ENCODE results near the gene CFAP46.

CFAP46 gene

GRCh38 chr10:132817701-132818211 lies 124.6 kb downstream of the CFAP46 start:
- no peak for DNase-seq

GRCh38 chr10:132816718-132817117 lies 125.7 kb downstream of the CFAP46 start:
- DNase-seq: no peak

DNA sequence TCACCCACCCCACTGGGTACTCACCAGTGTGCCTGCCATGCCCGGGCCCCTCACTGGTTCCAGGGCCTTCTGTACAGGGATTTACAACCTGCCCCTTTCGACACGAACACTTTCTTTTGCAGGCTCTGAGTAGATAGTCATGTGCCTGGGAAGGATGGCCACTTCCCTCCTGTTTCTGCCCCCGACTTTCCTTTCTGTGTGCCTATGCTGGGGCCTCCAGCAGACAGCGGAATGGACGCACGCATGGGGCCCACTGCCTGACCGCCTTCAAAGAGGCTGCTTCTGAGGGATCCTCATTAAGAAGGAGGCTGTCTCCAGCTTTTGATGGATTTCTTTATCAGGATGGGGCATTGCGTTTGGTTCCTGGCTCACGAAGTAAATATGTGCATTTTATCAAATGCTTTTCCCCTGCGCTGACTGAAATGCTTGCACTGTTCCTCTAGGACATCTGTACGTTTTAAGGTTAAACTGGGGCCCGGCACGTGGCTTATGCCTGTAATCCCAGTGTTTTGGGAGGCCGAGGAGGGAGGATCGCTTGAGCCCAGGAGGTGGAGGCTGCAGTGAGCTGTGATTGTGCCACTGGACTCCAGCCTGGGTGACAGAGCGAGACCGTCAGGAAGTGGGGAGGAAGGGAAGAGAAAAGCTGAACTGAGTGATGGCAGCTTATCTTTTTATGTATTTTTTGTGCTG lies 127.1 kb downstream of the CFAP46 start:
- no peak for DNase-seq

DNA sequence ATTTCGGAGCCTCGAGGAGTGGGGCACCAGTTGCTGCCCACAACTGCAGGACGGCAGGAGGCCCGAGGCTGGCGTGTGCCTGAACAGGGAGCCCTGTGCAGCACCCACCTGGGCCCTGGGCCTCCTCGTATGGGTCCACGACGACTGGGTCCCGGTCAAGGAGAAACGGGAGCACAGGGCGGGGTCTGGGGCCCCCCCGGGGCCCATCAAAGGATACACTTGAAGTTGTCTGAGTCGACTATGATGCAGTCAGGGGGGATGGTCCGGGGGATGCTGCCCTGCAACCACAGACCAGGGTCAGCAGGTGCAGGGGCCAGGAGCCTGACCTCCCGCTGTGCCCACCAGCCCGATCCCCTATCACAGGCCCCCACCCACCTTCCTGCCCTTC lies 127.9 kb downstream of the CFAP46 start:
- no peak for DNase-seq

GRCh38 chr10:132813560-132814468 lies 128.6 kb downstream of the CFAP46 start:
- DNase-seq: no peak

DNA sequence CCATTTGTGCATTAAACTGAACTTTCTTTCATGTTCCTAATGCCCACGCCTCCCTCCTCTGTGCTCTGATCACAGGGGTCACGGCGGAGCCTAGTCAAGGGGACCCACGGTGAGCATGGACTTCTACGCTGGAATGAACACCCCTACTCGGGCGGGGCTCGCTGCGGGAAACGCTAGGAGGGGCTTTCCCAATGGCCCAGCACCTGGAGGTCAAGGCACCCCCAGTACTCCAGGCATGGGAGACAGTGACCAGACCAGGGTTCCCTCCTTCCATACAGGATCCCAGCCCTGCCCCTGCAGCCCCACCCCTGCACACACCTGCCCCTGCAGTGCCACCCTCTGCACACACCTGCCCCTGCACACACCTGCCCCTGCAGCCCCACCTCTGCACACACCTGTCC lies 129.4 kb downstream of the CFAP46 start:
- no peak for DNase-seq

GRCh38 chr10:132812520-132812919 lies 129.8 kb downstream of the CFAP46 start:
- DNase-seq: no peak

GRCh38 chr10:132811891-132812481 lies 130.4 kb downstream of the CFAP46 start:
- no peak for DNase-seq

- no peak for DNase-seq
Measured at GRCh38 chr10:132810807-132811700, 131.3 kb downstream of the CFAP46 start.

- DNase-seq: no peak
Measured at GRCh38 chr10:132810141-132810806, 132.1 kb downstream of the CFAP46 start.

GRCh38 chr10:132809232-132810140 lies 132.9 kb downstream of the CFAP46 start:
- DNase-seq: no peak

GRCh38 chr10:132808383-132809231 lies 133.8 kb downstream of the CFAP46 start:
- no peak for DNase-seq

DNA sequence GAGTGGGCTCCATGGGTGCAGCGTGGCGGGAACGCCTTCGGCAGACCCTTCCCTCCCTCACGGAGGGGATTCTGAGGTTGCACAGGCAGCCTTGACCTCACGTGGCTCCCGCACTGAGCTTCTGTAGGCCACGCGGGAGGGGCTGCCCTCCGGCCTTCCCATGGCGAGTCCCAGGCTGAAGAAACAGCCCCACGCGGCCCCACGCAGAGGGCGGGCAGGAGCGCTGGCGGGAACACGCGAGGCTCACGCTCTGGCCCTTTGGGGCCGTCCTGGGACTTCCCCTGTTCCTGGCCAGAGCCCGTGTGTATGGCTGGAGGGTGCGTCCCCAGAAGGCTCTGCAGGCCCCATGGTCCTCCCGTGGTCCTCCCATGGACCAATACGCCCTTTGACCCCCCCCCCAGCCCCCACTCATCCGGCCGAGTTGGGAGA lies 134.7 kb downstream of the CFAP46 start:
- DNase-seq: no peak

DNA sequence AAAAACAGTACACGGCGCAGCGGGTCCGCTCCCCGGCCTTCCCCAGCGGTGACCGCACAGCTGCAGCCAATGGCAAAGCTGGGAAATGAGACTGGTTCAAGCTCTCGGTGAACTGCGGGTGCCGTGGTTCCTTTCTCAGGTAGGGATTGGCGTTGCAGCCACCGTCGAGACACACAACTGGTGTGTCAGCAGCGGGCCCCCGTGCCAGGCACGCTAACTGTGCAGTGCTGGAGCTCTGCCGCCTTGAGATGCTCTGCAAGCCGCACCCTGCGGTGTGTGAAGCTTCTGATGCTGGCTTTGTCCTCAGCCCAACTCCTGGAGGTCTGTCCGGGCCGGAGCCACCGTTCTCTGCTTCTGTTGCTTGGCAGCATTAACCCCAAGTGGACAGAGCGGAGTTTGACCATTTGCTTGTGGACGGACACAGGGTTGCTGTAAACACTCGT lies 135.8 kb downstream of the CFAP46 start:
- no peak for DNase-seq

DNA sequence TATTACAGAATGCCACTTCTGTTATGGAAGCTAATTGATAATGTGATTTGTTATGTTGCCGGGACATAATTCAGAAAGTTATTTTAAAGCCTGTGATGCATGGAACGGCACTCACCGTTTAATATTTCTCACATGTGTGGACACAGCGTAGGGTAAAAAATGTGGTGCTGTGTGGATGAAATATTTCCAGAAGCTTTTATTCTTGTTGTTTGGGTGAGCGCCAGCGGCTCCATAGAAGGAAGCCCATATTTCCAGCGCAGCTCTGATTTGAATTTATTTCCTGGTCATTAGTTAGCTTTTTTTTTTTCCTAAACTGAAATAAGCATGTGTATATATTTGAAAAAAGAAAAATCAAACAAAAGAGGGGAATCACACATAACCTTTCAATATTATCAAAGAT lies 136.3 kb downstream of the CFAP46 start:
- DNase-seq: no peak

DNA sequence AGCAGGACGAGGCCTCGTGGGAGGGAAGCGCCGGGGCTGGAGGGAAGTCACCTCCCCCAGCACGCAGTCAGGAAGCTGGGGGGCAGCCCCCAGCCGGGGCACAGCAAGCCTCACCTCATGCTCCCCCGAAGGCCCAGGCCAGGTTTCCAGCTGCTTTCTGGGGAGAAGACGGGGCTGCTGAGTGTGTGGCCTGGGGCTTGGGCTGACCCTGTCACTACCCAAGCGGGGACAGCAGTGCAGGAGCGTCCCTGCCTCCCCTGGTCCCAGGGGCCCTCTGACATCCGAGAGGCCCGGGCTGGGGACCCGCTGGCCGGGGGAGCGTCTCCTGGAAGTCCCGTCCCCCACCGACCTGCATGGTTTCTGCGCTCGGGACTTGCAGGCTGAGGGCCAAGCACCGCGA lies 136.8 kb downstream of the CFAP46 start:
- no peak for DNase-seq

- no peak for DNase-seq
Measured at GRCh38 chr10:132804785-132805426, 137.5 kb downstream of the CFAP46 start.

DNA sequence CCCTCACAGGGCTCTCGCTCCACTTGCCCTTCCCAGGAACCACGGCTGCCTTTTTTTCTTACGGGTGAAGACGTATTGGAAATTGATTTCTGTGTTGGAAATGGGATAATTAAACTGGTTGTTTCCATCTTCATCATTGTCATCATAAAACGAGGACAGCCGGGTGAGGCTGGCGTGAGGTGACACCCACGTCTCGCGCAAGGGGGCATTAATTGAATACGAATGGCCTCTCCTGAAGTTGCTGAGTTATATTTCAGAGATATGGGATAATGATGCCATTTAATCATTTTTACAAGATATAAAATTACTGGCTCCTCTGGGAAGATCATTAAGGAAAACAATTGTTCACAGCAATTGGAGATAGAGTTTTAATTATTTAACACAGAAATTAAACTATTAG lies 138.1 kb downstream of the CFAP46 start:
- DNase-seq: no peak

Data from effector CD8-positive, alpha-beta T cell (primary cell).